Astrocyte (in vitro differentiated cells and primary cell): ENCODE data around the gene MOB1B. TPM values are rescaled to one million over a fixed set of nuclear protein-coding genes. Genes with fewer than 3 reads are reported as not detected.
"Not testable (repeated sequence)": the region's sequence is repeated elsewhere in the genome, so short reads cannot be mapped to it uniquely, and the experiment has no call there.

ENCODE experiments used
- DNase-seq: peaks from one replicate; pipeline ENCODE4 v3.0.0-alpha.2; 2010; ENCODE audit warnings: low read depth
- FAIRE-seq: peaks from 2 replicates; lab custom pipeline; 2011; peaks lifted over from hg19 to GRCh38; lab: Jason Lieb, UNC
- H2AFZ ChIP-seq: 2 replicates; pipeline ENCODE4 v1.6.0; 2012; ENCODE audit warnings: low read depth, low read length, inconsistent platforms
- H3K27ac ChIP-seq: 2 replicates; pipeline ENCODE4 v1.5.1; 2011; ENCODE audit warnings: low read depth, low read length, inconsistent platforms
- H3K27me3 ChIP-seq: 2 replicates; pipeline ENCODE4 v1.6.0; 2011; ENCODE audit warnings: low read length, inconsistent platforms; ENCODE audit not compliant: insufficient read depth
- H3K36me3 ChIP-seq: 2 replicates; pipeline ENCODE4 v1.5.1; 2011; ENCODE audit warnings: low read length, inconsistent platforms; ENCODE audit not compliant: insufficient read depth
- H3K4me1 ChIP-seq: 2 replicates; pipeline ENCODE4 v1.5.1; 2011; ENCODE audit warnings: low read length, inconsistent platforms; ENCODE audit not compliant: insufficient read depth
- H3K4me2 ChIP-seq: 2 replicates; pipeline ENCODE4 v1.6.0; 2012; ENCODE audit warnings: low read length, inconsistent platforms
- H3K4me3 ChIP-seq: 2 replicates; pipeline ENCODE4 v1.5.1; 2011; ENCODE audit warnings: low read depth, mild to moderate bottlenecking, low read length, inconsistent platforms; ENCODE audit not compliant: insufficient read depth
- H3K79me2 ChIP-seq: 2 replicates; pipeline ENCODE4 v1.6.0; 2012; ENCODE audit warnings: mild to moderate bottlenecking, low read length, inconsistent platforms; ENCODE audit not compliant: insufficient read depth
- H3K9ac ChIP-seq: 2 replicates; pipeline ENCODE4 v1.6.0; 2012; ENCODE audit warnings: mild to moderate bottlenecking, low read length, inconsistent platforms
- H3K9me3 ChIP-seq: 2 replicates; pipeline ENCODE4 v1.5.1; 2012; ENCODE audit warnings: low read depth, mild to moderate bottlenecking, low read length, inconsistent platforms; ENCODE audit not compliant: insufficient read depth
- H4K20me1 ChIP-seq: 2 replicates; pipeline ENCODE4 v1.6.0; 2012; ENCODE audit warnings: low read length, inconsistent platforms; ENCODE audit not compliant: insufficient read depth
- H3K27ac Mint-ChIP-seq: one replicate; pipeline ENCODE4 v1.8.0; 2021; ENCODE audit warnings: mild to moderate bottlenecking, mixed read lengths; ENCODE audit not compliant: unreplicated experiment
- H3K27me3 Mint-ChIP-seq: one replicate; pipeline ENCODE4 v1.8.0; 2021; ENCODE audit warnings: low read depth, mixed read lengths; ENCODE audit not compliant: unreplicated experiment
- H3K36me3 Mint-ChIP-seq: one replicate; pipeline ENCODE4 v1.8.0; 2021; ENCODE audit warnings: low read depth, mixed read lengths; ENCODE audit not compliant: unreplicated experiment
- H3K4me1 Mint-ChIP-seq: one replicate; pipeline ENCODE4 v1.8.0; 2021; ENCODE audit warnings: low read depth, mixed read lengths; ENCODE audit not compliant: unreplicated experiment
- H3K4me3 Mint-ChIP-seq: one replicate; pipeline ENCODE4 v1.8.0; 2021; ENCODE audit warnings: mild to moderate bottlenecking, moderate library complexity, mixed read lengths; ENCODE audit not compliant: unreplicated experiment
- H3K9me3 Mint-ChIP-seq: one replicate; pipeline ENCODE4 v1.8.0; 2021; ENCODE audit warnings: mild to moderate bottlenecking, mixed read lengths; ENCODE audit not compliant: unreplicated experiment
- CTCF ChIP-seq: IDR thresholded peaks from 2 replicates; pipeline ENCODE4 v1.5.1; 2011; ENCODE audit warnings: low read depth, mild to moderate bottlenecking, inconsistent platforms, low read length, moderate library complexity; ENCODE audit not compliant: insufficient read depth
- EZH2 ChIP-seq: IDR thresholded peaks from 2 replicates; pipeline ENCODE4 v1.6.1; 2012; ENCODE audit warnings: mild to moderate bottlenecking, low read length, inconsistent platforms; ENCODE audit not compliant: insufficient read depth
- total RNA-seq: library from RNA; stranded (reverse); gene quantifications from 2 replicates; pipeline ENCODE4 v1.2.1, GENCODE V29; 2021

The MOB1B gene
- total RNA-seq, 1 donor from 2014 or later = 40.6 TPM

DNA sequence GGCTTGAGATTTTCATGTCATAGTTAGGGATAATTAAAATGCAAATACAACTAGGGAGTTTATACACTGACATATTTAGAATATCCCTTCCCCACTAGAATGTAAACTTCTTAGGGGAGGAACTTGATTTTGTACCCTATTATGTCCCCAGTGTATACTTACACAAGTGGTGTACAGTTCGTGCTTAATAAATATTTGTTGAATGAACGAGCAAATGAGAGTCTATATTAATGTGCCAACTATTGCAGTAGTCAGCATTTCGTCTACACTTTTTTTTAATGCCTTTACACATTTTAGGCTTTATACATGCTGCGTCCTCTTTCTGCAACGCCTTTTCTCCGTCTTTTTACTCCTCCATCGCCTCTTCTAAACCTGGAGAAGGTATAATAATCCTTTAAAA, 8.4 kb upstream of the MOB1B start:
- Mint-ChIP-seq H3K36me3 (no peaks in the 10 kb centered on the region), H3K27ac (no peak overlapping the region), H3K9me3 (no peaks in the 10 kb centered on the region), H3K4me3 (no peak overlapping the region), H3K4me1 (peaks cover 10% of the 10 kb centered on the region), H3K27me3 (no peaks in the 10 kb centered on the region)
- Histone ChIP-seq H3K27me3 (no peaks in the 10 kb centered on the region), H3K4me2 (no peak overlapping the region), H3K4me3 (no peak overlapping the region), H3K36me3 (no peaks in the 10 kb centered on the region), H3K27ac (no peak overlapping the region), H4K20me1 (no peaks in the 10 kb centered on the region), H3K9me3 (no peaks in the 10 kb centered on the region), H3K9ac (no peak overlapping the region), H2AFZ (no peak overlapping the region), H3K4me1 (no peaks in the 10 kb centered on the region), H3K79me2 (no peaks in the 10 kb centered on the region)
- TF ChIP-seq CTCF = no peak
- no peak for TF ChIP-seq EZH2
- no peak for DNase-seq
- no peak for FAIRE-seq

DNA sequence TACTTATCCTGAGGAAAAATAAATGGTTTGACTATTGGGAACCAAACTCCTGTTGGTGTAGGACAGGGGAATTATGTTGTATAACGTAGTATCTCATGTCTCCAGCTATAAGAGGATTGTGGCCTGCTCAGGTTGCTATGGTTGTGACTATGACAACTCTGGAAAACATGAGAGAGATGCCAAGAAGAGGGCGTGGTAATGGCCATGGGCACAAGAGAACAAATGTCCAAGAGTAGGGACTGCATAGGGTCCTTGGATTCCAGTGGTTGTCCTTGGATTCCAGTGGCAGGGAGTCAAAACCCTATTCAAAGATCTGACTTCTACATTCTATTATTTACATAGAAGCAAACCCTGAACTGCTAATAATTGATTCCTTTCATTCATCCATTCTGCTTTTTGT, 6.8 kb upstream of the MOB1B start:
- H3K4me1 ChIP-seq = no peaks in the 10 kb centered on the region
- no peaks in the 10 kb centered on the region for H3K36me3 ChIP-seq
- no peaks in the 10 kb centered on the region for H3K79me2 ChIP-seq
- no peaks in the 10 kb centered on the region for H3K9me3 ChIP-seq
- no peak for TF ChIP-seq EZH2
- no peak for TF ChIP-seq CTCF
- peak overlapping the region; percentile 2 for H2AFZ ChIP-seq
- H3K4me1 Mint-ChIP-seq = peaks cover 10% of the 10 kb centered on the region
- H3K27me3 ChIP-seq = no peaks in the 10 kb centered on the region
- no peak overlapping the region for H3K4me3 ChIP-seq
- H3K27me3 Mint-ChIP-seq = no peaks in the 10 kb centered on the region
- H3K9me3 Mint-ChIP-seq = no peaks in the 10 kb centered on the region
- peak overlapping the region; percentile 9 for H3K27ac Mint-ChIP-seq
- H4K20me1 ChIP-seq = no peaks in the 10 kb centered on the region
- no peak overlapping the region for H3K4me3 Mint-ChIP-seq
- no peaks in the 10 kb centered on the region for H3K36me3 Mint-ChIP-seq
- H3K4me2 ChIP-seq = no peak overlapping the region
- H3K27ac ChIP-seq = no peak overlapping the region
- DNase-seq = peak; percentile 44
- no peak for FAIRE-seq
- no peak overlapping the region for H3K9ac ChIP-seq

DNA sequence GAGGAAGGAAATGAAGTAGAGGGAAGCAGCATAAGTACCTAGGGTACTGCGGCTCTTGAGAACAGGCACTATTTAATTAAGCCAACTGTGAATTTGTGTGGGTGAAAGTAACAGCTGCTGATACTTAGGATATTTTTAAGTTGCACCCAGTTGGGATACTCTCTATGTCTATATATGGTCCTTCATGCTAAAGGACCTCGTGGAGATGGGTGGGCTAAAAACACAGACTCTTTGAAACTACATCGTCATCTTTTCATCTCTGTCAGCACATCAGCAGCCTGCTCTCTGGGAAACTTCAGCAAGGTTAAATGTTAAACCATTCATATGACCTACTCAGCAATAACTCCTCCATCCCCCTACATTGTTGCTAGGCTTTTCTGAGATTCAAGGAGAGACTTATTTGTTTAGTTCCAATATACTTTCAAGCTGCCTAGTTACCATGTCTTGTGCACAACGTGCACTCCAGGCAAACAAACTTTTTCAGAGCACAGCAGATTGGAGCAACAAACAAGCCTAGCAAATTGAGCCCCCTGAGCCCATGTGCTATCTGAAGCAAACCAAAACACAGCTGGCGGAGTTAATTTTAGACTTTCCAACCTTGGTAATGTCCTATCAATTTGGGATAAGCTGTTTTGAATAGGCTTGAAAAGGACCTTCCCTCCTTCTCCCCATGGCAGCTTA, 6.2 kb upstream of the MOB1B start:
- Mint-ChIP-seq H3K4me3 (no peak overlapping the region), H3K27ac (peak overlapping the region; percentile 9), H3K27me3 (no peaks in the 10 kb centered on the region), H3K36me3 (no peaks in the 10 kb centered on the region), H3K4me1 (peaks cover 10% of the 10 kb centered on the region), H3K9me3 (no peaks in the 10 kb centered on the region)
- no peak overlapping the region for H3K27ac ChIP-seq
- no peaks in the 10 kb centered on the region for H3K27me3 ChIP-seq
- TF ChIP-seq CTCF (no peak), EZH2 (no peak)
- no peak overlapping the region for H2AFZ ChIP-seq
- no peaks in the 10 kb centered on the region for H3K36me3 ChIP-seq
- no peaks in the 10 kb centered on the region for H3K4me1 ChIP-seq
- H3K9me3 ChIP-seq = no peaks in the 10 kb centered on the region
- no peak overlapping the region for H3K9ac ChIP-seq
- FAIRE-seq (no peak), DNase-seq (no peak)
- no peaks in the 10 kb centered on the region for H4K20me1 ChIP-seq
- no peaks in the 10 kb centered on the region for H3K79me2 ChIP-seq
- no peak overlapping the region for H3K4me3 ChIP-seq
- H3K4me2 ChIP-seq = no peak overlapping the region

- FAIRE-seq, H3K27me3 Mint-ChIP-seq, H3K4me2 ChIP-seq, H3K27me3 ChIP-seq, DNase-seq, H3K9me3 ChIP-seq, H3K4me1 ChIP-seq, H3K9ac ChIP-seq, H3K36me3 Mint-ChIP-seq, H3K9me3 Mint-ChIP-seq, H3K4me3 Mint-ChIP-seq, H3K4me3 ChIP-seq, H3K36me3 ChIP-seq, H3K27ac Mint-ChIP-seq, H2AFZ ChIP-seq, H3K27ac ChIP-seq, H4K20me1 ChIP-seq: not testable (repeated sequence)
- H3K79me2 ChIP-seq = peaks cover 11% of the 10 kb centered on the region
- peaks cover 13% of the 10 kb centered on the region for H3K4me1 Mint-ChIP-seq
Measured at GRCh38 chr4:70898581-70898980, 3.6 kb upstream of the MOB1B start.
